ENCODE data around the gene TBC1D5. TPM values are rescaled to one million over a fixed set of nuclear protein-coding genes. Genes with fewer than 3 reads are reported as not detected.

The TBC1D5 gene
- total and polyA plus RNA-seq, 12 donors: 6.7 to 35.6 (median 30.5) TPM

DNA sequence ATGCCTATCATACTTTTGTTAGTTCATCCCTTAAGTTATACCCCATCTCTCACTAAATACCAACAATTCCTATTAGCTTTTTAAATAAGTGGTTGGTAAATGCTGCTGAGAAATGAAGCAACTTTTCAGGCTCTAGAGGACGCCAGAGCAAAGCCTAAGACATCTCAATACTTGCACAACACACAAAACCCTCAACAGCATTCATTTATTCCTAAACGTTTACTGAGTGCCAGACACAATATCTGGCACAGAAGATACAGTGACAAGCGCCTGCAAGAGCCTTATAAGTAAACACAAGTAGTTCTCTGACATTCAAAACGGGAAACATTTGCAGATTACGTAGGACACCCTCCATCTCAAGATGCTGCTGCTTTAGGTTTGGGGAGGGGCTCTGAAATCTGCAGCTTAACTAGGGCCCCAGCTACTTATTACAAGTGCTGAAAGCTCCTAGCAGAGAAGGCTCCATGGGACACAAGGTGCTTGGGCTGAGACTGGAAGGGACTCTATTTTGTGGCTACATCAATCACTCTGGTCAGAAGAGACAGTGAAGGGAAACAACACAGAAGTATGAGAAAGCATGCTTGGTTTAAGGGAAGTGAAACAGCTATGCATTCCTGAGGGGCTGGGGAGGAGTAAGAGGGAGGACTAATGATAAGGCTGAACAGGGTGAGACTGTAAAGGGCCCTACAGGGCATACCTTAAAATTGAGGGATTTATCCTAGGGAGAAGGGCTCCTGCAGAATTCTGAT, 546.4 kb downstream of the TBC1D5 start:
- no peaks in the 10 kb centered on the region for H3K27me3 ChIP-seq
- H3K27ac ChIP-seq: peak overlapping the region in 1 of 10 donors; percentile 7
- H3K4me3 ChIP-seq: no peak overlapping the region
- H3K9me3 ChIP-seq: no peaks in the 10 kb centered on the region
- peaks cover 0 to 34% (median 22%) of the 10 kb centered on the region in 9 donors for H3K4me1 ChIP-seq
- intact Hi-C loops (cut with DNase I): no loop called here
- WGBS, 2 donors: 43 to 46% methylated on average over 5 of the region's 5 CpGs
- no peak for DNase-seq
- ATAC-seq: peak in 4 of 8 donors; percentile 42 to 62 (median 58)
- peaks cover 0 to 15% (median 0%) of the 10 kb centered on the region in 9 donors for H3K36me3 ChIP-seq
- TF ChIP-seq, protein P1, sequence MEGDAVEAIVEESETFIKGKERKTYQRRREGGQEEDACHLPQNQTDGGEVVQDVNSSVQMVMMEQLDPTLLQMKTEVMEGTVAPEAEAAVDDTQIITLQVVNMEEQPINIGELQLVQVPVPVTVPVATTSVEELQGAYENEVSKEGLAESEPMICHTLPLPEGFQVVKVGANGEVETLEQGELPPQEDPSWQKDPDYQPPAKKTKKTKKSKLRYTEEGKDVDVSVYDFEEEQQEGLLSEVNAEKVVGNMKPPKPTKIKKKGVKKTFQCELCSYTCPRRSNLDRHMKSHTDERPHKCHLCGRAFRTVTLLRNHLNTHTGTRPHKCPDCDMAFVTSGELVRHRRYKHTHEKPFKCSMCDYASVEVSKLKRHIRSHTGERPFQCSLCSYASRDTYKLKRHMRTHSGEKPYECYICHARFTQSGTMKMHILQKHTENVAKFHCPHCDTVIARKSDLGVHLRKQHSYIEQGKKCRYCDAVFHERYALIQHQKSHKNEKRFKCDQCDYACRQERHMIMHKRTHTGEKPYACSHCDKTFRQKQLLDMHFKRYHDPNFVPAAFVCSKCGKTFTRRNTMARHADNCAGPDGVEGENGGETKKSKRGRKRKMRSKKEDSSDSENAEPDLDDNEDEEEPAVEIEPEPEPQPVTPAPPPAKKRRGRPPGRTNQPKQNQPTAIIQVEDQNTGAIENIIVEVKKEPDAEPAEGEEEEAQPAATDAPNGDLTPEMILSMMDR (IDR thresholded peaks at IDR 0.05): peak in 3 of 9 donors; percentile 29 to 45 (median 43)

DNA sequence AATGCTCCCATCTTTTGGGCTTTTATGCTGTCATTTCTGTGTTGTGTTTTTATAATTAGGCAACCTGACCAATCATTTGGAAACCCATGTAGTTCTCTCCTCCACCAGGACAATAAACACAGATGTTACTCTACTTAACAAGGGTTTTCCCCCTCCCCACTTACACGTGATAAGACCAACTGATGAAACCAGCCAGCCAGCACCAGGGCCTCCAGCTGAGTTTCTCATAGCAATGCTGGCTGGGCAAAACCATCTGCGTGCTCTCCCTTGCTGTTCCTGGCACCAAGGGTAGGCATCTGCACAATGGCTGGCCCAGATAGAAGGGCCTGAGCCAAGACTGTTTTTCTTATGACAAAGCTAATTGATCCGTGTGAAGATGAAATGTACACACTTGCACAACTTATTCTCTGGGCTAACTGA, 547.2 kb downstream of the TBC1D5 start:
- Histone ChIP-seq H3K4me1 (peaks cover 0 to 43% (median 29%) of the 10 kb centered on the region in 9 donors), H3K27ac (peak overlapping the region in 2 of 10 donors; percentile 7 to 9), H3K36me3 (peaks cover 0 to 11% (median 0%) of the 10 kb centered on the region in 9 donors), H3K27me3 (no peaks in the 10 kb centered on the region), H3K9me3 (no peaks in the 10 kb centered on the region), H3K4me3 (no peak overlapping the region)
- TF ChIP-seq, protein P1 (IDR thresholded peaks at IDR 0.05): no peak
- ATAC-seq (peak in 5 of 8 donors; percentile 30 to 54 (median 34)), DNase-seq (no peak)
- WGBS, 2 donors: 31 to 35% methylated on average over 3 of the region's 3 CpGs
- intact Hi-C loops (cut with DNase I): no loop called here

DNA sequence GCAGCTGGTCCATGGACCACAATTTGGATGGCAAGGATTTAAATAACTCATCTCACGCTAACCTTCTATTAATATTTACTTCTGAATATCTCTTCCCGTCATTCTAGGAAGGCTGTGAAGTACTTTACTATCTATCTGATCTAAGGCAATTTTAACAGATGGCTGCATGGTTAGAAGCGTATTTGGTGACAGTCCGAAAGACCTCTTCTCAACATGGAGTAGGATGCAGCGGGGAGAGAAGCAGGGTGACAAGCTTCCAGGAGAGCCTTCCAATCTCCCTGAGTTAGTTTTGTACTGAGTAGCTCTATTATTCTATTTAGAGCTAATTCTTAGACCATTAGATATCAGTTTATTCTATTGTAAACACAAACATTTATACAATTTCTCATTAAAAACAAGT, 548.3 kb downstream of the TBC1D5 start:
- WGBS, 2 donors: 78 to 85% methylated on average over 5 of the region's 5 CpGs

DNA sequence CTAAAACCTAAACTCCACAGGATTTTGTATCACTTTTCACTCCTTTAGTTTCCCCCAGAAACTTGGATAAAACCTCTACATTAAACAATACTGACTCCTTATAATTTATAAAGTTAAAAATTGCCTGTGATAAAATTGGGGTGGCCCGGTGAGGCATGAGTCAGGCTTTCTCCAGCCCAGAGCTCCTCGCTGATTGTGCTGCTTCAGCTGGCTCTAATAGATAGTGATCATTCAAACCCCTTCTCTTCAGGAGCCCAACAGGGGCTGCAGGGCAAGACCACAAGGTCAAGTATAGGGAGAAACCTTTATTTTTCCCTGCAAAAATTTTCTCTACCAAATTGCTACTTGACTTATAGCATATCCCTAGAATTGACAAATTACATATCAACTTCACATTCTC, 549.4 kb downstream of the TBC1D5 start:
- intact Hi-C loops (cut with DNase I): loop anchor here in 1 of 10 donors (5.0 kb wide), 1 partner anchor 39 kb away; no protein-coding TSS in a partner anchor
- peaks cover 0 to 56% (median 34%) of the 10 kb centered on the region in 9 donors for H3K4me1 ChIP-seq
- ATAC-seq (no peak), DNase-seq (no peak)
- WGBS, 2 donors: 91 to 92% methylated on average over 2 of the region's 2 CpGs
- no peaks in the 10 kb centered on the region for H3K27me3 ChIP-seq
- no peak overlapping the region for H3K4me3 ChIP-seq
- TF ChIP-seq, protein P1 (IDR thresholded peaks at IDR 0.05): no peak
- H3K27ac ChIP-seq: no peak overlapping the region
- H3K36me3 ChIP-seq: peaks cover 0 to 4% (median 0%) of the 10 kb centered on the region in 9 donors
- H3K9me3 ChIP-seq: no peaks in the 10 kb centered on the region

More for the DNA sequence above, 548.3 kb downstream of the TBC1D5 start:
- Histone ChIP-seq H3K27ac (no peak overlapping the region), H3K4me3 (no peak overlapping the region), H3K36me3 (peaks cover 0 to 4% (median 0%) of the 10 kb centered on the region in 9 donors), H3K27me3 (no peaks in the 10 kb centered on the region), H3K9me3 (no peaks in the 10 kb centered on the region), H3K4me1 (peaks cover 0 to 44% (median 31%) of the 10 kb centered on the region in 9 donors)
- ATAC-seq (no peak), DNase-seq (no peak)
- intact Hi-C loops (cut with DNase I): loop anchor here in 1 of 10 donors (5.0 kb wide), 1 partner anchor 38 kb away; no protein-coding TSS in a partner anchor
- TF ChIP-seq, protein P1 (IDR thresholded peaks at IDR 0.05): no peak
